GM18508 (cell line): ENCODE results near the gene PTGES3.
"Not testable (repeated sequence)": the region's sequence is repeated elsewhere in the genome, so short reads cannot be mapped to it uniquely, and the experiment has no call there.

Source experiments
- ATAC-seq: cut with Tn5 transposase; IDR thresholded peaks from one replicate; pipeline ENCODE4 v1.9.1; 2021; ENCODE audit warnings: moderate number of reproducible peaks; ENCODE audit not compliant: insufficient read depth, unreplicated experiment

Gene PTGES3

GRCh38 chr12:56713345-56713744, 25.3 kb upstream of the PTGES3 start:
- ATAC-seq: no peak

GRCh38 chr12:56709759-56710376, 21.8 kb upstream of the PTGES3 start:
- no peak for ATAC-seq

- not testable (repeated sequence) for ATAC-seq
These were observed 16.4 kb upstream of the PTGES3 start for GRCh38 chr12:56704522-56704921.

GRCh38 chr12:56699020-56699661, 11.1 kb upstream of the PTGES3 start:
- ATAC-seq: no peak

- no peak for ATAC-seq
These were observed 7.4 kb upstream of the PTGES3 start for GRCh38 chr12:56695327-56696101.

GRCh38 chr12:56694161-56694560, 6.1 kb upstream of the PTGES3 start:
- ATAC-seq: no peak

- no peak for ATAC-seq
These were observed 694 bp upstream of the PTGES3 start for GRCh38 chr12:56688846-56689109.

GRCh38 chr12:56687223-56688128, 608 bp downstream of the PTGES3 start:
- no peak for ATAC-seq

GRCh38 chr12:56684745-56685359, 3.2 kb downstream of the PTGES3 start:
- ATAC-seq: no peak

- ATAC-seq: no peak
These were observed 5.8 kb downstream of the PTGES3 start for GRCh38 chr12:56682323-56682722.

- ATAC-seq: no peak
These were observed 8.1 kb downstream of the PTGES3 start for GRCh38 chr12:56679883-56680575.

GRCh38 chr12:56678852-56679251, 9.2 kb downstream of the PTGES3 start:
- ATAC-seq: no peak

GRCh38 chr12:56677680-56678079, 10.4 kb downstream of the PTGES3 start:
- ATAC-seq: no peak

- no peak for ATAC-seq
These were observed 11.1 kb downstream of the PTGES3 start for GRCh38 chr12:56676851-56677580.

- no peak for ATAC-seq
These were observed 16.5 kb downstream of the PTGES3 start for GRCh38 chr12:56671608-56672007.

- ATAC-seq: no peak
These were observed 17.2 kb downstream of the PTGES3 start for GRCh38 chr12:56670836-56671235.

- ATAC-seq: no peak
These were observed 20.0 kb downstream of the PTGES3 start for GRCh38 chr12:56668197-56668457.

- no peak for ATAC-seq
These were observed 26.0 kb downstream of the PTGES3 start for GRCh38 chr12:56661979-56662638.

GRCh38 chr12:56661560-56661959, 26.5 kb downstream of the PTGES3 start:
- no peak for ATAC-seq
